Uterus (tissue), 2 donors: ENCODE results near the gene ZC3HAV1L.

Source experiments
- CTCF ChIP-seq, 4 experiments: fragments of 200-600 bp in 2 of 4; fragments of 450-650 bp in 2 of 4; sonication (generic) in 2 of 4; IDR thresholded peaks; one replicate each; pipeline ENCODE4 v1.5.1; 2016 to 2019; ENCODE audit warnings: antibody characterized with exemption in 4 of 4, mild to moderate bottlenecking in 2 of 4, moderate library complexity in 1 of 4
- POLR2A ChIP-seq, 2 donors: fragments of 450-650 bp; IDR thresholded peaks; one replicate each; pipeline ENCODE4 v1.6.1; 2016; ENCODE audit warnings: antibody characterized with exemption in 2 of 2, mild to moderate bottlenecking in 1 of 2, moderate library complexity in 1 of 2

GRCh38 chr7:139041378-139042085 is 5.7 kb upstream of the ZC3HAV1L start:
- TF ChIP-seq CTCF (IDR thresholded peaks at IDR 0.05) (no peak), POLR2A (IDR thresholded peaks at IDR 0.05) (no peak)
